Measurements from ENCODE around the gene NEK7.

DNA sequence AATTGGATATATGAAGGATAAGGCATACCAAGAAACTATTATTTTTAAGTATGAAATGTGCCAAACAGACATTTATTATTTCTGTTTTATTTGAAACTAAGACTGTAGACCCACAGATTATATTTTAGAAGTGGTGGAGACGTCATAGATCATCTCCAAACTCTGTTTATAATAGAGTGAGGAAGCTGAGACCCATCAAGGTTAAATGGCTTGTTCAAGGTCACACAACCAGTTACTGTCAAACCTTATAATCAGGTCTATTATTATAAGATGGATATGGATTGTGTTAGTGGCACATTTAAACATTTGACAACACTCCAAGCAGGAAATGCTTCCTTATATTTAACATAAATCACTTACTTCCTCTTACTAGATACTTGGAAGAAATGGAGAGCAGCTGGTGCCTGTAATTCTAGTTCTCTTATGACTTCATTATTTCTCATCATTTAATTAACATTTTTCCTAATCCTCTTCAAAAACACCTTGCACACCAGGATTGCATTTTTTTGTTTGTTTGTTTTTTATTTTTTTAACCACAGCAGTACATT is 117.0 kb downstream of the NEK7 start:
- TF ChIP-seq EZH2phosphoT487 (IDR thresholded peaks at IDR 0.05; ENCODE audit: borderline replicate concordance, low read depth, low read length), result no peak
- TF ChIP-seq, protein P1, sequence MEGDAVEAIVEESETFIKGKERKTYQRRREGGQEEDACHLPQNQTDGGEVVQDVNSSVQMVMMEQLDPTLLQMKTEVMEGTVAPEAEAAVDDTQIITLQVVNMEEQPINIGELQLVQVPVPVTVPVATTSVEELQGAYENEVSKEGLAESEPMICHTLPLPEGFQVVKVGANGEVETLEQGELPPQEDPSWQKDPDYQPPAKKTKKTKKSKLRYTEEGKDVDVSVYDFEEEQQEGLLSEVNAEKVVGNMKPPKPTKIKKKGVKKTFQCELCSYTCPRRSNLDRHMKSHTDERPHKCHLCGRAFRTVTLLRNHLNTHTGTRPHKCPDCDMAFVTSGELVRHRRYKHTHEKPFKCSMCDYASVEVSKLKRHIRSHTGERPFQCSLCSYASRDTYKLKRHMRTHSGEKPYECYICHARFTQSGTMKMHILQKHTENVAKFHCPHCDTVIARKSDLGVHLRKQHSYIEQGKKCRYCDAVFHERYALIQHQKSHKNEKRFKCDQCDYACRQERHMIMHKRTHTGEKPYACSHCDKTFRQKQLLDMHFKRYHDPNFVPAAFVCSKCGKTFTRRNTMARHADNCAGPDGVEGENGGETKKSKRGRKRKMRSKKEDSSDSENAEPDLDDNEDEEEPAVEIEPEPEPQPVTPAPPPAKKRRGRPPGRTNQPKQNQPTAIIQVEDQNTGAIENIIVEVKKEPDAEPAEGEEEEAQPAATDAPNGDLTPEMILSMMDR (conservative IDR thresholded peaks at IDR 0.05; ENCODE audit: low read length), result no peak

All from OCI-LY7 (cell line).